ENCODE measurements around the gene NFIB. TPM values are rescaled to one million over a fixed set of nuclear protein-coding genes. Genes with fewer than 3 reads are reported as not detected.

Gene NFIB
- total RNA-seq, 2 donors from 2014 or later = 131 to 165 TPM

DNA sequence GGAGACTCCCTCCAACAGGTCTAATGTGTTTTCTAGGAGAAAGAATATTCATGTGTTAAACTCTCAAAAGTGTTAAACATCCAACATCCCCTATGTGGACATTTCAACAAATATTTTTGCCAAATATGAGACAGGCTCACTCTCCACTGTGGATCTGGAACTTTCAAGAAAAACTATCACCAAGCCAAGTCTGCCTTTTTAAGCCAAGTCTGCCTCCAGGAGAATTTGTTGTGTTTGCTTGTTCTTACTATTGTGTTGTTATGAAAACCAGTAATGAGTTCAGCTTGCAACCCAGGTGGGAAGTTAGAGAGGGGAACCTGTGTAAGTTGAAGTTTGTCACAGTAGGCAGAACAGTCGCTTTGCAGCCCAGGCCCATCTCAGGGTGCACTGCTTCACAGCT, 228.1 kb downstream of the NFIB start:
- intact Hi-C loops (cut with DNase I) = no loop called here
- 95% methylated on average over 1 of the region's 1 CpG for WGBS
- Histone ChIP-seq H3K4me1 (replicated peaks) (no peaks in the 10 kb centered on the region), H3K9me3 (no peaks in the 10 kb centered on the region), H3K36me3 (no peaks in the 10 kb centered on the region), H3K4me3 (no peak overlapping the region), H3K27me3 (replicated peaks; ENCODE audit: insufficient read depth) (no peaks in the 10 kb centered on the region), H3K27ac (no peak overlapping the region)
- TF ChIP-seq POLR2A (IDR thresholded peaks at IDR 0.05) (no peak), POLR2AphosphoS5 (IDR thresholded peaks at IDR 0.05) (no peak)
- TF ChIP-seq, protein P1, sequence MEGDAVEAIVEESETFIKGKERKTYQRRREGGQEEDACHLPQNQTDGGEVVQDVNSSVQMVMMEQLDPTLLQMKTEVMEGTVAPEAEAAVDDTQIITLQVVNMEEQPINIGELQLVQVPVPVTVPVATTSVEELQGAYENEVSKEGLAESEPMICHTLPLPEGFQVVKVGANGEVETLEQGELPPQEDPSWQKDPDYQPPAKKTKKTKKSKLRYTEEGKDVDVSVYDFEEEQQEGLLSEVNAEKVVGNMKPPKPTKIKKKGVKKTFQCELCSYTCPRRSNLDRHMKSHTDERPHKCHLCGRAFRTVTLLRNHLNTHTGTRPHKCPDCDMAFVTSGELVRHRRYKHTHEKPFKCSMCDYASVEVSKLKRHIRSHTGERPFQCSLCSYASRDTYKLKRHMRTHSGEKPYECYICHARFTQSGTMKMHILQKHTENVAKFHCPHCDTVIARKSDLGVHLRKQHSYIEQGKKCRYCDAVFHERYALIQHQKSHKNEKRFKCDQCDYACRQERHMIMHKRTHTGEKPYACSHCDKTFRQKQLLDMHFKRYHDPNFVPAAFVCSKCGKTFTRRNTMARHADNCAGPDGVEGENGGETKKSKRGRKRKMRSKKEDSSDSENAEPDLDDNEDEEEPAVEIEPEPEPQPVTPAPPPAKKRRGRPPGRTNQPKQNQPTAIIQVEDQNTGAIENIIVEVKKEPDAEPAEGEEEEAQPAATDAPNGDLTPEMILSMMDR (IDR thresholded peaks at IDR 0.05) = no peak
- no peak for DNase-seq (ENCODE audit: low spot score)

DNA sequence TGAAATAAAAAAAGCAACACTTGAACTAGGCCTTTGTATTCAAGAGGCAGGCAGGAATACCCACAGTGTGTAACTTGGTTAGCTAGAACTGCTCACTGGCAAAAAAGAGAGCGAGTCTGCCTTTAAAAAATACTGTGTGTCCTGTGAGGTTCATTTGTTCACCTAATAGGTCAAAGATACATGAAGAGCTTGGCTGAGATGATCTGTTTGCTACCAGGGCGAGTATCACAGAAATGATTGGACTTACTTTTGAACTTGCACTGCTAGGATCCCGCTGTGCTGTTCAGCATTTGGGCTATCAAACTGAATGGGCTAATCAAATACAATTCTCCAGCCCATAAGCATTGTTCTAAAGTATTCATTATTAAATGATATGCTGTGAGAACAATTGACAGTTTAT, 229.1 kb downstream of the NFIB start:
- intact Hi-C loops (cut with DNase I) = no loop called here
- no peak overlapping the region for H3K27ac ChIP-seq
- no peaks in the 10 kb centered on the region for H3K36me3 ChIP-seq
- no peak for TF ChIP-seq POLR2AphosphoS5 (IDR thresholded peaks at IDR 0.05)
- TF ChIP-seq, protein P1 (IDR thresholded peaks at IDR 0.05) = no peak
- no peak for TF ChIP-seq POLR2A (IDR thresholded peaks at IDR 0.05)
- H3K9me3 ChIP-seq = no peaks in the 10 kb centered on the region
- no peak for DNase-seq (ENCODE audit: low spot score)
- no peak overlapping the region for H3K4me3 ChIP-seq
- no peaks in the 10 kb centered on the region for H3K27me3 ChIP-seq (replicated peaks; ENCODE audit: insufficient read depth)
- H3K4me1 ChIP-seq (replicated peaks) = no peaks in the 10 kb centered on the region
- WGBS = 95% methylated on average over 3 of the region's 3 CpGs

DNA sequence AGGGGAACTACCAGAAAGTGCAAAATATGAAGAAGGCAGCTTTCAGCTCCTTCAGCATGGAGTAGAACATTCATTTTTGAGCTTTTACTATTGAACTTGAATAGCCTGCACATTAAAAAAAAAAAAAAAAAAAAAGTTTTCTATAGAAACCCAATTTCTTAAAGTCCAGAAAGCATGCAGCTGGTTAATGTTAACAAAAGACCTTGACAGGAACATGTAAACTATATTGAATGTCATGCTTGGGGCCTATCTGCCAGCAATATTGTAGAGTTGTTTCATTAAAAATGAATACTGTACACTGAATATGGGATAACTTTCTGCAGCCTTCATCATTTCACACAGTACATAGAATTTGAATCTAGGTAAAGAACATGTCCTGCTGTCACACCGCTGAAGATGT, 230.6 kb downstream of the NFIB start:
- H3K27ac ChIP-seq = no peak overlapping the region
- H3K4me3 ChIP-seq = no peak overlapping the region
- no peaks in the 10 kb centered on the region for H3K9me3 ChIP-seq
- no peaks in the 10 kb centered on the region for H3K4me1 ChIP-seq (replicated peaks)
- H3K27me3 ChIP-seq (replicated peaks; ENCODE audit: insufficient read depth) = no peaks in the 10 kb centered on the region
- TF ChIP-seq POLR2A (IDR thresholded peaks at IDR 0.05) = no peak
- TF ChIP-seq, protein P1 (IDR thresholded peaks at IDR 0.05) = no peak
- TF ChIP-seq POLR2AphosphoS5 (IDR thresholded peaks at IDR 0.05) = no peak
- 95% methylated on average over 1 of the region's 1 CpG for WGBS
- intact Hi-C loops (cut with DNase I) = no loop called here
- no peaks in the 10 kb centered on the region for H3K36me3 ChIP-seq
- no peak for DNase-seq (ENCODE audit: low spot score)

DNA sequence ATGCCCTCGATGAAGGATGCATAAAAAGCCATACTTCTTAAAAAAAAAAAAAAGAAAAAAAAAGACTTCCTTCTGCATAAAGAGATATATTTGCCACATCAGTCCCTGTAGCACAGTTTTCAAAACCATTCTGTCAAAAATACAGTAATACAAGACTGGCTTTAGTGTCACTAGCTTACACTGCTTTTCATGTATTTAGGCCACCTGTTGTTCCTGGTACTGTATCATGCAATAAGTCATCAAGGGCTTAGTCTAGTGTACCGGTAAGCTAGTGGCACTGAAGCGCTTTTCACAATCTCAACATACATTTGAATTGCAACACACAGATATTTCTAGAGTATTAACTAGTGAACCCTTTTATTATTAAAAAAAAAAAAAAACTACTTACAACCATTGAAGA, 231.2 kb downstream of the NFIB start:
- 88% methylated on average over 3 of the region's 3 CpGs for WGBS
- no peak overlapping the region for H3K4me3 ChIP-seq
- DNase-seq (ENCODE audit: low spot score) = no peak
- no peaks in the 10 kb centered on the region for H3K27me3 ChIP-seq (replicated peaks; ENCODE audit: insufficient read depth)
- intact Hi-C loops (cut with DNase I) = no loop called here
- H3K9me3 ChIP-seq = no peaks in the 10 kb centered on the region
- no peaks in the 10 kb centered on the region for H3K4me1 ChIP-seq (replicated peaks)
- no peak overlapping the region for H3K27ac ChIP-seq
- TF ChIP-seq, protein P1 (IDR thresholded peaks at IDR 0.05) = no peak
- TF ChIP-seq POLR2AphosphoS5 (IDR thresholded peaks at IDR 0.05) (no peak), POLR2A (IDR thresholded peaks at IDR 0.05) (no peak)
- H3K36me3 ChIP-seq = no peaks in the 10 kb centered on the region

DNA sequence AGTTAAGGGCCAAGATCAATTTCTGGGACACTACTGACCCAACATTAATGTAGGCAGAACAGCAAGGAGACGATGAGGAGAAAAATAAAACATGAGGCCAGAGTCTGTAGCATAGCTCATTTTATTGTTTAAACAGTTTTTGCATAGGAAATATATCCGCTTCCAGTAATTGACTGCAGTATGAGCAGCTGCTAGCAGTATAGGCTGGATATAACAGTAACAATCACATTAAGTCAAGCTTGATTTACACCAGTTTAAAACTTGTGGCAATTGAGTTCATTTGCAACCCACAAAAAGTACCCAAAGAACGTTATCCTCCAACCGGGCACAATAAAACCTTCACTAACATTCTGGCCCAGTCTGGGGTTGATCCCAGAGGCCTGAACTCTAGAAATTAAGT, 232.2 kb downstream of the NFIB start:
- Histone ChIP-seq H3K4me1 (replicated peaks) (no peaks in the 10 kb centered on the region), H3K9me3 (no peaks in the 10 kb centered on the region), H3K4me3 (no peak overlapping the region), H3K27me3 (replicated peaks; ENCODE audit: insufficient read depth) (no peaks in the 10 kb centered on the region), H3K27ac (no peak overlapping the region), H3K36me3 (no peaks in the 10 kb centered on the region)
- TF ChIP-seq POLR2A (IDR thresholded peaks at IDR 0.05) = no peak
- TF ChIP-seq POLR2AphosphoS5 (IDR thresholded peaks at IDR 0.05) = no peak
- TF ChIP-seq, protein P1 (IDR thresholded peaks at IDR 0.05) = no peak
- DNase-seq (ENCODE audit: low spot score) = no peak
- WGBS = 73% methylated on average over 4 of the region's 4 CpGs
- intact Hi-C loops (cut with DNase I) = no loop called here
